ENCODE results near the gene PTPN6. TPM values are rescaled to one million over a fixed set of nuclear protein-coding genes. Genes with fewer than 3 reads are reported as not detected.

Gene PTPN6
- total and polyA plus RNA-seq, 4 experiments from 2014 or later = 126 to 325 (median 194) TPM

GRCh38 chr12:6996040-6996441 is 44.9 kb downstream of the PTPN6 start:
- H3K4me1 ChIP-seq (ENCODE audit: insufficient read depth, low read length) = peaks cover 4% of the 10 kb centered on the region
- POLR2A ChIA-PET (ENCODE audit: partially characterized antibody) = no interaction called here
- Mint-ChIP-seq H3K27ac (peak overlapping the region in 1 of 7 donors; percentile 14), H3K9me3 (no peaks in the 10 kb centered on the region), H3K4me3 (no peak overlapping the region), H3K4me1 (peaks cover 8 to 19% (median 10%) of the 10 kb centered on the region in 4 donors), H3K36me3 (peaks cover 29 to 48% of the 10 kb centered on the region in 2 donors), H3K27me3 (no peaks in the 10 kb centered on the region)
- no peak overlapping the region for H3K27ac ChIP-seq (ENCODE audit: low read depth, low read length)
- no peak for DNase-seq
- CTCF ChIA-PET (ENCODE audit: partially characterized antibody) = no interaction called here
- intact Hi-C loops (cut with micrococcal nuclease) = no loop called here
- no peaks in the 10 kb centered on the region for H3K9me3 ChIP-seq (ENCODE audit: control insufficient read depth in 1 of 2, low read length in 2 of 2)
- H3K4me3 ChIP-seq (ENCODE audit: low read length in 2 of 2) = no peak overlapping the region
- no peaks in the 10 kb centered on the region for H3K27me3 ChIP-seq (ENCODE audit: insufficient read depth, low read length)
- H3K36me3 ChIP-seq (ENCODE audit: insufficient read depth, low read length) = peaks cover 12% of the 10 kb centered on the region

DNA sequence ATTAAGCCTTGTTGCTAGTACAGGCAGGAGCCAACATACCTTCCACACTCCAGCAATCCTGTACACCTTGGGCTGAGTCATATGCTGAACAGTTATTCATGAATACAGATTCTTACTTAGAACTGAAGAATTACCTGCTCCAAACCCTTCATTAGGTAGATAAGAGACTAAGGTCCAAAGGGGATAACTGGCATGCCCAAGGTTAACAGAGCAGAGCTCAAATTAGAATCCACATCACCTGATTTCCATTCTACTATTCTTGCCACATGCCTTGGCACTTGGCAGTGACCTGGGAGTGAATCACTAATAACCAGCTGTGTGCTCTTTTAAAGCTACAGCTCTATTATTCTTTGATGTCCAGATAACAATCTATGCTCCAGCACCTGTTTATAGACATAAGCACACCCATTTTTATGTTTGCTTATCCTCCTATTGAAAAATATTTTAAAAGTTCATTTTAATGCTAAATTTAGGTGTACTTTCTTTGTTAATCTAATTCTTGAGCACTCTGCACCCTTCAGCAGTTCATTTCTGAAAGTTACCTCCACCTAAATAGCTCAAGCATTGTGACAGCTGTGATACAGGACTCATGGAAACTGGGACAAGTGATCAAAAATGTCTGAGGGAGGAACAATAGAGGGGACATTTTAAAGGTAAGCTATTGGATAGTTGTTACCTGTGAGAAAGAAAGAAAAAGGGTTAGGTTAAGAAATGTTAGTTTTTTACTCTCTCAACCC is 47.7 kb downstream of the PTPN6 start:
- DNase-seq = no peak
- Mint-ChIP-seq H3K27ac (peak overlapping the region in 1 of 7 donors; percentile 24), H3K27me3 (no peaks in the 10 kb centered on the region), H3K4me1 (peaks cover 8 to 16% (median 11%) of the 10 kb centered on the region in 4 donors), H3K4me3 (no peak overlapping the region), H3K9me3 (no peaks in the 10 kb centered on the region), H3K36me3 (peaks cover 33 to 36% of the 10 kb centered on the region in 2 donors)
- H3K27me3 ChIP-seq (ENCODE audit: insufficient read depth, low read length) = no peaks in the 10 kb centered on the region
- H3K27ac ChIP-seq (ENCODE audit: low read depth, low read length) = no peak overlapping the region
- H3K36me3 ChIP-seq (ENCODE audit: insufficient read depth, low read length) = peaks cover 12% of the 10 kb centered on the region
- CTCF ChIA-PET (ENCODE audit: partially characterized antibody) = interaction anchor here (0.9 to 1.8 kb wide), 6 partner anchors 22 to 126 kb away, joined by 3 to 6 read pairs (median 3); partner anchors contain the start of gene SPSB2
- H3K9me3 ChIP-seq (ENCODE audit: control insufficient read depth in 1 of 2, low read length in 2 of 2) = no peaks in the 10 kb centered on the region
- peaks cover 4% of the 10 kb centered on the region for H3K4me1 ChIP-seq (ENCODE audit: insufficient read depth, low read length)
- POLR2A ChIA-PET (ENCODE audit: partially characterized antibody) = interaction anchor here (1.2 kb wide), 1 partner anchor 20 kb away, joined by 3 read pairs; the partner anchor contains the start of gene LPCAT3
- intact Hi-C loops (cut with micrococcal nuclease) = no loop called here
- no peak overlapping the region for H3K4me3 ChIP-seq (ENCODE audit: low read length in 2 of 2)

- Mint-ChIP-seq H3K4me1 (peaks cover 7 to 11% (median 10%) of the 10 kb centered on the region in 4 donors), H3K27me3 (no peaks in the 10 kb centered on the region), H3K9me3 (no peaks in the 10 kb centered on the region), H3K27ac (peak overlapping the region in 3 of 7 donors; percentile 24 to 47 (median 41)), H3K36me3 (peaks cover 17 to 34% of the 10 kb centered on the region in 2 donors), H3K4me3 (no peak overlapping the region)
- H3K36me3 ChIP-seq (ENCODE audit: insufficient read depth, low read length) = peaks cover 20% of the 10 kb centered on the region
- H3K4me1 ChIP-seq (ENCODE audit: insufficient read depth, low read length) = peaks cover 4% of the 10 kb centered on the region
- H3K4me3 ChIP-seq (ENCODE audit: low read length in 2 of 2) = no peak overlapping the region
- POLR2A ChIA-PET (ENCODE audit: partially characterized antibody) = no interaction called here
- H3K9me3 ChIP-seq (ENCODE audit: control insufficient read depth in 1 of 2, low read length in 2 of 2) = no peaks in the 10 kb centered on the region
- no peaks in the 10 kb centered on the region for H3K27me3 ChIP-seq (ENCODE audit: insufficient read depth, low read length)
- no peak for DNase-seq
- intact Hi-C loops (cut with micrococcal nuclease) = no loop called here
- CTCF ChIA-PET (ENCODE audit: partially characterized antibody) = no interaction called here
- H3K27ac ChIP-seq (ENCODE audit: low read depth, low read length) = no peak overlapping the region
These were observed 50.9 kb downstream of the PTPN6 start for GRCh38 chr12:7001921-7002591.

- POLR2A ChIA-PET (ENCODE audit: partially characterized antibody) = no interaction called here
- H3K4me1 ChIP-seq (ENCODE audit: insufficient read depth, low read length) = peaks cover 9% of the 10 kb centered on the region
- intact Hi-C loops (cut with micrococcal nuclease) = no loop called here
- Mint-ChIP-seq H3K27me3 (no peaks in the 10 kb centered on the region), H3K4me3 (no peak overlapping the region), H3K27ac (peak overlapping the region in 1 of 7 donors; percentile 43), H3K36me3 (peaks cover 10 to 29% of the 10 kb centered on the region in 2 donors), H3K4me1 (peaks cover 3 to 13% (median 8%) of the 10 kb centered on the region in 4 donors), H3K9me3 (no peaks in the 10 kb centered on the region)
- CTCF ChIA-PET (ENCODE audit: partially characterized antibody) = interaction anchor here (0.8 kb wide), 1 partner anchor 60 kb away, joined by 4 read pairs; no protein-coding TSS in a partner anchor
- no peaks in the 10 kb centered on the region for H3K9me3 ChIP-seq (ENCODE audit: control insufficient read depth in 1 of 2, low read length in 2 of 2)
- DNase-seq = no peak
- H3K36me3 ChIP-seq (ENCODE audit: insufficient read depth, low read length) = peaks cover 9% of the 10 kb centered on the region
- H3K4me3 ChIP-seq (ENCODE audit: low read length in 2 of 2) = no peak overlapping the region
- no peak overlapping the region for H3K27ac ChIP-seq (ENCODE audit: low read depth, low read length)
- H3K27me3 ChIP-seq (ENCODE audit: insufficient read depth, low read length) = no peaks in the 10 kb centered on the region
These were observed 53.2 kb downstream of the PTPN6 start for GRCh38 chr12:7004287-7004803.

DNA sequence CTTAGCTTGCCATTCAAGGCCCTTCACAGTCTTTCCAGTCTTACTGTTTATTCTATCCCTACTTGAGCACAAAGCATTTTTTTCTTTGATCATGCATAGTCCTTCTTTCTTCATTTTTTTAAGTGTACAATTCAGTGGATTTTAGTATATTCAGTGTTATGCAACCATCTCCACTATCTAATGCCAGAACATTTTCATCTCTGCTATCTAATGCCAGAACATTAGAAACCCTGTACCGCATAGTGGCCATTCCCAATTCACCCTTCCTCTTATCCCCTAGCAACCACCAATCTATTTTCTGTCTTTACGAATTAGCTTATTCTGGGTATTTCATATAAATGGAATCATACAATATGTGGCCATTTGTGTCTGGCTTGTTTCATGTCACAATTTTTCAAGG is 53.7 kb downstream of the PTPN6 start:
- CTCF ChIA-PET (ENCODE audit: partially characterized antibody) = interaction anchor here (1.2 kb wide), 1 partner anchor 87 kb away, joined by 3 read pairs; the partner anchor contains the start of gene C1R
- POLR2A ChIA-PET (ENCODE audit: partially characterized antibody) = no interaction called here
- intact Hi-C loops (cut with micrococcal nuclease) = no loop called here

DNA sequence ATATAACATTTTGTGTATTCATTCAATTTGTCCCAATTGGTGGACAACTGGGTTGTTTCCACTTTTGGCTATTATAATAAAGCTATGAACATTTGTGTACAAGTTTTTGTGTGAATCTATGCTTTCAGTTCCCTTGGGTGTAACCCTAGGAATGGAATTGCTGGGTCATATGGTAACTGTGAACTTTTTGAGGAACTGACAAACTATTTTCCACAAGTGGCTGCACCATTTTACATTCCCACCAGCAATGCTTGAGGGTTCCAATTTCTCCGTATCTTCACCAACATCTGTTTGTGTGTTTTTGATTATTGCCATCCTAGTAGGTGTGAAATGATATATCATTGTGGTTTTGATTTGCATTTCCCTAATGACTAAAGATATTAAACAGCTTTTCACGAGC is 54.2 kb downstream of the PTPN6 start:
- H3K36me3 Mint-ChIP-seq = peaks cover 16 to 31% of the 10 kb centered on the region in 2 donors
- POLR2A ChIA-PET (ENCODE audit: partially characterized antibody) = no interaction called here
- no peak overlapping the region for H3K4me3 Mint-ChIP-seq
- intact Hi-C loops (cut with micrococcal nuclease) = no loop called here
- Histone ChIP-seq H3K27ac (ENCODE audit: low read depth, low read length) (no peak overlapping the region), H3K9me3 (ENCODE audit: control insufficient read depth in 1 of 2, low read length in 2 of 2) (no peaks in the 10 kb centered on the region), H3K4me1 (ENCODE audit: insufficient read depth, low read length) (peaks cover 9% of the 10 kb centered on the region), H3K4me3 (ENCODE audit: low read length in 2 of 2) (no peak overlapping the region), H3K36me3 (ENCODE audit: insufficient read depth, low read length) (peaks cover 9% of the 10 kb centered on the region), H3K27me3 (ENCODE audit: insufficient read depth, low read length) (no peaks in the 10 kb centered on the region)
- DNase-seq = no peak
- no peak overlapping the region for H3K27ac Mint-ChIP-seq
- no peaks in the 10 kb centered on the region for H3K27me3 Mint-ChIP-seq
- CTCF ChIA-PET (ENCODE audit: partially characterized antibody) = interaction anchor here (1.2 kb wide), 1 partner anchor 87 kb away, joined by 3 read pairs; the partner anchor contains the start of gene C1R
- peaks cover 7 to 13% (median 9%) of the 10 kb centered on the region in 4 donors for H3K4me1 Mint-ChIP-seq
- no peaks in the 10 kb centered on the region for H3K9me3 Mint-ChIP-seq

More for the DNA sequence above, 53.7 kb downstream of the PTPN6 start:
- no peak overlapping the region for H3K4me3 Mint-ChIP-seq
- H3K36me3 Mint-ChIP-seq = peaks cover 12 to 29% of the 10 kb centered on the region in 2 donors
- H3K27ac Mint-ChIP-seq = peak overlapping the region in 2 of 7 donors; percentile 2 to 43
- no peak for DNase-seq
- peaks cover 4 to 13% (median 9%) of the 10 kb centered on the region in 4 donors for H3K4me1 Mint-ChIP-seq
- Histone ChIP-seq H3K4me1 (ENCODE audit: insufficient read depth, low read length) (peaks cover 9% of the 10 kb centered on the region), H3K4me3 (ENCODE audit: low read length in 2 of 2) (no peak overlapping the region), H3K9me3 (ENCODE audit: control insufficient read depth in 1 of 2, low read length in 2 of 2) (no peaks in the 10 kb centered on the region), H3K27me3 (ENCODE audit: insufficient read depth, low read length) (no peaks in the 10 kb centered on the region), H3K36me3 (ENCODE audit: insufficient read depth, low read length) (peaks cover 9% of the 10 kb centered on the region), H3K27ac (ENCODE audit: low read depth, low read length) (no peak overlapping the region)
- no peaks in the 10 kb centered on the region for H3K27me3 Mint-ChIP-seq
- H3K9me3 Mint-ChIP-seq = no peaks in the 10 kb centered on the region

- Histone ChIP-seq H3K27me3 (ENCODE audit: insufficient read depth, low read length) (no peaks in the 10 kb centered on the region), H3K9me3 (ENCODE audit: control insufficient read depth in 1 of 2, low read length in 2 of 2) (no peaks in the 10 kb centered on the region), H3K27ac (ENCODE audit: low read depth, low read length) (no peak overlapping the region), H3K4me3 (ENCODE audit: low read length in 2 of 2) (no peak overlapping the region), H3K36me3 (ENCODE audit: insufficient read depth, low read length) (peaks cover 9% of the 10 kb centered on the region), H3K4me1 (ENCODE audit: insufficient read depth, low read length) (peaks cover 9% of the 10 kb centered on the region)
- Mint-ChIP-seq H3K27me3 (no peaks in the 10 kb centered on the region), H3K4me1 (peaks cover 7 to 13% (median 9%) of the 10 kb centered on the region in 4 donors), H3K36me3 (peaks cover 17 to 31% of the 10 kb centered on the region in 2 donors), H3K9me3 (no peaks in the 10 kb centered on the region), H3K4me3 (no peak overlapping the region), H3K27ac (no peak overlapping the region)
- DNase-seq = no peak
- POLR2A ChIA-PET (ENCODE audit: partially characterized antibody) = interaction anchor here (0.9 to 2.1 kb wide), 2 partner anchors 11 kb away, joined by 3 to 9 read pairs; partner anchors contain the start of gene LPCAT3
- CTCF ChIA-PET (ENCODE audit: partially characterized antibody) = interaction anchor here (1.2 kb wide), 1 partner anchor 15 kb away, joined by 3 read pairs; no protein-coding TSS in a partner anchor
- intact Hi-C loops (cut with micrococcal nuclease) = no loop called here
These were observed 55.5 kb downstream of the PTPN6 start for GRCh38 chr12:7006639-7007038.

Measured in CD4-positive, alpha-beta memory T cell (primary cell).